Memory B cell (primary cell): ENCODE data around the gene TIGAR.

Experiments
- ATAC-seq: fragments of 150-1000 bp; cut with Tn5 transposase; 2 replicates; pipeline ENCODE4 v1.10.0; 2021; ENCODE audit warnings: low read depth, mild to moderate bottlenecking, moderate library complexity
- DNase-seq, 2 donors: peaks; one replicate each; pipeline ENCODE4 v3.0.0; 2022; ENCODE audit warnings: low spot score in 2 of 2
- H3K27ac Mint-ChIP-seq: one replicate; pipeline ENCODE4 v1.8.0; 2022; ENCODE audit warnings: mild to moderate bottlenecking, moderate library complexity, mixed read lengths
- H3K27me3 Mint-ChIP-seq: one replicate; pipeline ENCODE4 v1.8.0; 2022; ENCODE audit warnings: mixed read lengths
- H3K36me3 Mint-ChIP-seq: one replicate; pipeline ENCODE4 v1.8.0; 2022; ENCODE audit warnings: mild to moderate bottlenecking, mixed read lengths
- H3K4me1 Mint-ChIP-seq: one replicate; pipeline ENCODE4 v1.8.0; 2022; ENCODE audit warnings: mixed read lengths
- H3K4me3 Mint-ChIP-seq: one replicate; pipeline ENCODE4 v1.8.0; 2022; ENCODE audit warnings: mild to moderate bottlenecking, moderate library complexity, mixed read lengths
- H3K9me3 Mint-ChIP-seq: one replicate; pipeline ENCODE4 v1.8.0; 2022; ENCODE audit warnings: mixed read lengths

Gene TIGAR

GRCh38 chr12:4392223-4392742, 71.3 kb downstream of the TIGAR start:
- H3K4me1 Mint-ChIP-seq: no peaks in the 10 kb centered on the region
- DNase-seq (no peak), ATAC-seq (no peak)
- no peaks in the 10 kb centered on the region for H3K9me3 Mint-ChIP-seq
- no peak overlapping the region for H3K4me3 Mint-ChIP-seq
- no peaks in the 10 kb centered on the region for H3K36me3 Mint-ChIP-seq
- peaks cover 23% of the 10 kb centered on the region for H3K27me3 Mint-ChIP-seq
- no peak overlapping the region for H3K27ac Mint-ChIP-seq

- no peak for ATAC-seq
- Mint-ChIP-seq H3K4me3 (no peak overlapping the region), H3K4me1 (no peaks in the 10 kb centered on the region), H3K36me3 (no peaks in the 10 kb centered on the region), H3K27me3 (peaks cover 23% of the 10 kb centered on the region), H3K27ac (no peak overlapping the region), H3K9me3 (no peaks in the 10 kb centered on the region)
- DNase-seq: no peak
Measured at GRCh38 chr12:4393211-4393610, 72.2 kb downstream of the TIGAR start.

GRCh38 chr12:4395818-4396217, 74.8 kb downstream of the TIGAR start:
- no peaks in the 10 kb centered on the region for H3K36me3 Mint-ChIP-seq
- peaks cover 23% of the 10 kb centered on the region for H3K27me3 Mint-ChIP-seq
- no peak overlapping the region for H3K27ac Mint-ChIP-seq
- ATAC-seq (no peak), DNase-seq (no peak)
- H3K4me3 Mint-ChIP-seq: no peak overlapping the region
- H3K9me3 Mint-ChIP-seq: no peaks in the 10 kb centered on the region
- H3K4me1 Mint-ChIP-seq: no peaks in the 10 kb centered on the region

GRCh38 chr12:4401117-4401516, 80.1 kb downstream of the TIGAR start:
- ATAC-seq: no peak
- Mint-ChIP-seq H3K9me3 (peaks cover 2% of the 10 kb centered on the region), H3K27ac (no peak overlapping the region), H3K27me3 (peaks cover 10% of the 10 kb centered on the region), H3K4me1 (no peaks in the 10 kb centered on the region), H3K36me3 (no peaks in the 10 kb centered on the region), H3K4me3 (no peak overlapping the region)
- no peak for DNase-seq

GRCh38 chr12:4402996-4403395, 82.0 kb downstream of the TIGAR start:
- H3K4me1 Mint-ChIP-seq: no peaks in the 10 kb centered on the region
- H3K9me3 Mint-ChIP-seq: peaks cover 2% of the 10 kb centered on the region
- ATAC-seq: no peak
- no peak overlapping the region for H3K4me3 Mint-ChIP-seq
- H3K36me3 Mint-ChIP-seq: no peaks in the 10 kb centered on the region
- H3K27ac Mint-ChIP-seq: no peak overlapping the region
- H3K27me3 Mint-ChIP-seq: peaks cover 9% of the 10 kb centered on the region
- DNase-seq: no peak
